ENCODE measurements around the gene HIPK2. TPM values are rescaled to one million over a fixed set of nuclear protein-coding genes. Genes with fewer than 3 reads are reported as not detected.

The HIPK2 gene
- total RNA-seq, 1 experiment from 2014 or later, result 30.7 TPM

GRCh38 chr7:139534096-139534495 is 243.7 kb downstream of the HIPK2 start:
- H3K9me3 ChIP-seq (ENCODE audit: low read depth, low read length, poor library complexity, severe bottlenecking), result no peaks in the 10 kb centered on the region
- TF ChIP-seq EZH2 (IDR thresholded peaks at IDR 0.05; ENCODE audit: borderline replicate concordance, low read depth, low read length, poor library complexity, severe bottlenecking), result no peak
- TF ChIP-seq CTCF (conservative IDR thresholded peaks at IDR 0.05; ENCODE audit: low read depth, low read length), result no peak
- intact Hi-C loops (cut with micrococcal nuclease; ENCODE audit: unreplicated experiment), result no loop called here
- H3K4me3 ChIP-seq (ENCODE audit: low read depth, low read length, poor library complexity, severe bottlenecking), result no peak overlapping the region
- CTCF ChIA-PET, result no interaction called here
- no peaks in the 10 kb centered on the region for H3K4me1 ChIP-seq (ENCODE audit: insufficient read depth, low read length, poor library complexity, severe bottlenecking)
- no TSS peak for BruUV-seq (replicated peaks)
- POLR2A ChIA-PET (ENCODE audit: low non-redundant PET), result no interaction called here
- peaks cover 14% of the 10 kb centered on the region for H3K27me3 ChIP-seq (replicated peaks; ENCODE audit: insufficient read depth, low read depth, low read length, poor library complexity)
- H3K27ac ChIP-seq (ENCODE audit: low read depth, low read length, poor library complexity, severe bottlenecking), result no peak overlapping the region
- no peak for DNase-seq (ENCODE audit: low spot score)
- no peaks in the 10 kb centered on the region for H3K36me3 ChIP-seq (ENCODE audit: insufficient read depth, low read length, poor library complexity, severe bottlenecking)

- ChIA-PET POLR2A (ENCODE audit: low non-redundant PET) (no interaction called here), CTCF (interaction anchor here (0.6 kb wide), 1 partner anchor 52 kb away, joined by 13 read pairs; no protein-coding TSS in a partner anchor)
- no peak for DNase-seq (ENCODE audit: low spot score)
- TF ChIP-seq EZH2 (IDR thresholded peaks at IDR 0.05; ENCODE audit: borderline replicate concordance, low read depth, low read length, poor library complexity, severe bottlenecking), result no peak
- TF ChIP-seq CTCF (conservative IDR thresholded peaks at IDR 0.05; ENCODE audit: low read depth, low read length), result no peak
- no TSS peak for BruUV-seq (replicated peaks)
- H3K27me3 ChIP-seq (replicated peaks; ENCODE audit: insufficient read depth, low read depth, low read length, poor library complexity), result peaks cover 18% of the 10 kb centered on the region
- no peaks in the 10 kb centered on the region for H3K36me3 ChIP-seq (ENCODE audit: insufficient read depth, low read length, poor library complexity, severe bottlenecking)
- no peaks in the 10 kb centered on the region for H3K4me1 ChIP-seq (ENCODE audit: insufficient read depth, low read length, poor library complexity, severe bottlenecking)
- no peaks in the 10 kb centered on the region for H3K9me3 ChIP-seq (ENCODE audit: low read depth, low read length, poor library complexity, severe bottlenecking)
- H3K4me3 ChIP-seq (ENCODE audit: low read depth, low read length, poor library complexity, severe bottlenecking), result no peak overlapping the region
- intact Hi-C loops (cut with micrococcal nuclease; ENCODE audit: unreplicated experiment), result no loop called here
- H3K27ac ChIP-seq (ENCODE audit: low read depth, low read length, poor library complexity, severe bottlenecking), result no peak overlapping the region
Observed at GRCh38 chr7:139532636-139533155, 245.1 kb downstream of the HIPK2 start.

GRCh38 chr7:139531094-139531493 is 246.7 kb downstream of the HIPK2 start:
- Histone ChIP-seq H3K27ac (ENCODE audit: low read depth, low read length, poor library complexity, severe bottlenecking) (no peak overlapping the region), H3K4me3 (ENCODE audit: low read depth, low read length, poor library complexity, severe bottlenecking) (no peak overlapping the region), H3K4me1 (ENCODE audit: insufficient read depth, low read length, poor library complexity, severe bottlenecking) (no peaks in the 10 kb centered on the region), H3K36me3 (ENCODE audit: insufficient read depth, low read length, poor library complexity, severe bottlenecking) (no peaks in the 10 kb centered on the region), H3K9me3 (ENCODE audit: low read depth, low read length, poor library complexity, severe bottlenecking) (no peaks in the 10 kb centered on the region), H3K27me3 (replicated peaks; ENCODE audit: insufficient read depth, low read depth, low read length, poor library complexity) (peaks cover 19% of the 10 kb centered on the region)
- no TSS peak for BruUV-seq (replicated peaks)
- ChIA-PET POLR2A (ENCODE audit: low non-redundant PET) (no interaction called here), CTCF (no interaction called here)
- no peak for TF ChIP-seq EZH2 (IDR thresholded peaks at IDR 0.05; ENCODE audit: borderline replicate concordance, low read depth, low read length, poor library complexity, severe bottlenecking)
- no peak for TF ChIP-seq CTCF (conservative IDR thresholded peaks at IDR 0.05; ENCODE audit: low read depth, low read length)
- no peak for DNase-seq (ENCODE audit: low spot score)
- intact Hi-C loops (cut with micrococcal nuclease; ENCODE audit: unreplicated experiment), result no loop called here
